ENCODE measurements around the gene CYB5B.
A peak's percentile ranks its signal among the peaks of the same experiment; 100 is the strongest.

CYB5B gene

GRCh38 chr16:69485816-69486215 lies 61.4 kb downstream of the CYB5B start:
- DNase-seq (ENCODE audit: low read depth in 2 of 2) = no peak

GRCh38 chr16:69486272-69486671 lies 61.9 kb downstream of the CYB5B start:
- DNase-seq (ENCODE audit: low read depth in 2 of 2) = no peak

GRCh38 chr16:69486724-69487123 lies 62.3 kb downstream of the CYB5B start:
- DNase-seq (ENCODE audit: low read depth in 2 of 2) = no peak

GRCh38 chr16:69490707-69491324 lies 66.4 kb downstream of the CYB5B start:
- no peak for DNase-seq (ENCODE audit: low read depth in 2 of 2)

GRCh38 chr16:69494991-69495392 lies 70.6 kb downstream of the CYB5B start:
- DNase-seq (ENCODE audit: low read depth in 2 of 2) = peak; percentile 8 to 13

- DNase-seq (ENCODE audit: low read depth in 2 of 2) = no peak
Measured at GRCh38 chr16:69495821-69496220, 71.4 kb downstream of the CYB5B start.

GRCh38 chr16:69496376-69496775 lies 72.0 kb downstream of the CYB5B start:
- DNase-seq (ENCODE audit: low read depth in 2 of 2) = no peak

GRCh38 chr16:69496896-69497295 lies 72.5 kb downstream of the CYB5B start:
- DNase-seq (ENCODE audit: low read depth in 2 of 2) = no peak

- no peak for DNase-seq (ENCODE audit: low read depth in 2 of 2)
Measured at GRCh38 chr16:69497876-69498596, 73.6 kb downstream of the CYB5B start.

GRCh38 chr16:69498926-69499325 lies 74.5 kb downstream of the CYB5B start:
- no peak for DNase-seq (ENCODE audit: low read depth in 2 of 2)

GRCh38 chr16:69499541-69500230 lies 75.3 kb downstream of the CYB5B start:
- no peak for DNase-seq (ENCODE audit: low read depth in 2 of 2)

GRCh38 chr16:69500496-69500895 lies 76.1 kb downstream of the CYB5B start:
- no peak for DNase-seq (ENCODE audit: low read depth in 2 of 2)

GRCh38 chr16:69501956-69502745 lies 77.7 kb downstream of the CYB5B start:
- no peak for DNase-seq (ENCODE audit: low read depth in 2 of 2)

- no peak for DNase-seq (ENCODE audit: low read depth in 2 of 2)
Measured at GRCh38 chr16:69503244-69503643, 78.8 kb downstream of the CYB5B start.

GRCh38 chr16:69508033-69508755 lies 83.8 kb downstream of the CYB5B start:
- no peak for DNase-seq (ENCODE audit: low read depth in 2 of 2)

GRCh38 chr16:69509125-69509524 lies 84.7 kb downstream of the CYB5B start:
- DNase-seq (ENCODE audit: low read depth in 2 of 2) = no peak

- DNase-seq (ENCODE audit: low read depth in 2 of 2) = no peak
Measured at GRCh38 chr16:69511651-69512050, 87.2 kb downstream of the CYB5B start.

GRCh38 chr16:69513180-69513966 lies 89.0 kb downstream of the CYB5B start:
- DNase-seq (ENCODE audit: low read depth in 2 of 2) = no peak

GRCh38 chr16:69514356-69514755 lies 89.9 kb downstream of the CYB5B start:
- no peak for DNase-seq (ENCODE audit: low read depth in 2 of 2)

All from stimulated activated CD8-positive, alpha-beta memory T cell treated with anti-CD3 and anti-CD28 coated beads, Interleukin-7, amount 100 ng/mL, for 4 hours (primary cell).